D341Med (cell line): ENCODE measurements around the gene RAB11A.

Source experiments
- DNase-seq: peaks from one replicate; pipeline ENCODE4 v3.0.0; 2012; ENCODE audit warnings: low spot score

Gene RAB11A

GRCh38 chr15:65885668-65886218, 16.5 kb downstream of the RAB11A start:
- DNase-seq = peak; percentile 48

- DNase-seq = no peak
Observed at GRCh38 chr15:65887565-65887964, 18.3 kb downstream of the RAB11A start.

- no peak for DNase-seq
Observed at GRCh38 chr15:65888981-65889380, 19.7 kb downstream of the RAB11A start.

- no peak for DNase-seq
Observed at GRCh38 chr15:65893060-65893459, 23.8 kb downstream of the RAB11A start.

DNA sequence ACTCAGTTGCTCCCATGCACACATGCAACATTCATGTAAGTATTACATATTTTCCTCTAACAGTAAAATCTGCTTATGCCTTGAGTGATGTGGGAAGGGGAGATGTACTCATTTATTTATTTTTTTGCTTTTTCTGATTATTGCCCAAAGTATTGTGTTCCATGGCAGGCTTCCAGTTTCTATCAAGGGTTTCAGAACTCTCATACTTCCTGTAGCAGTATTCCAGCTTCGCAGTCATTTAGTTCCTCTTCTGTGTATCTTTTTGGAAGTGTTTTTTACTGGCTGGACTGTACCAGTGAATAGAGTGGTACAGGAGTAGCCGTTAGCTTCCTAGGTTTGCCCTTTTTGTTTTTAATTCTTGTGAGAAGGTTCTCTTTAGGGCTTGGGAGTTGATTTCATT, 26.9 kb downstream of the RAB11A start:
- no peak for DNase-seq

DNA sequence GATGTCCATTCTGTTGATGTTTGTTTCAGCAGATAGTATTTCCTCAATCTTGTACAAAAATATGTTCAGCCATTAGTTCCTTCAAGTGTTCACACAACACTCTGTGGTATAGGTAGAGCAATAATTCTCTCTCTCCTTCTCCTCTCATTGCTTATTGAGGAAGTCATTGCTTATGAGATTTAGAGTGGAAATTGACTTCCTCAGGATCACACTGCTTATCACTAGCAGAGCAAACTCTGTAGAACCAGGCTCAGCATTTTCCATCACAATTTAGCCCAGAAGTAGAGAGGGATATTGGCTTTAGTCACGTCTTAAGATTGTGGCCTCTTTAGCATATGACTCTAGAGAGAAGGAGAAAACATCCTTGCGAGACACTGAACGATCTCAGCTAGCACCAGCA, 31.2 kb downstream of the RAB11A start:
- DNase-seq = no peak

DNA sequence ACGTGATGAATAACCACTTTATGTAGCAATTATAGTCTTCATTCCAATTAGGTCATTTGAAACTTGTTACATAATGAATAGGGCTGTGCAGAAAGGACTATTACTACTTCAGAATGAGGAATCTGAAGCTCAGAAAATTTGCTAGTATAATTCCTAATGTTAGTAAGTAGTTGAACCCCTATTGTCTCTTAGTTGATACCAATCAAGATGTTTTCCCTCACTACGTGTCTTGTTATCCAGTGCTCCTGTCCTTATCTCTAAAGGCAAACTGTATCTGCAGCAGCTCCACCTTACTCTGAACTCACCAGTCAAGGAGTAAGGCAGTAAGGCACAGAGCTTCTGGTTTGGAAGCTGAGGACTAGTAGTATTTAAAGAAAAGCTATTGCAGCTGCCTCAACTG, 32.0 kb downstream of the RAB11A start:
- DNase-seq = no peak

GRCh38 chr15:65901836-65902235, 32.5 kb downstream of the RAB11A start:
- no peak for DNase-seq

DNA sequence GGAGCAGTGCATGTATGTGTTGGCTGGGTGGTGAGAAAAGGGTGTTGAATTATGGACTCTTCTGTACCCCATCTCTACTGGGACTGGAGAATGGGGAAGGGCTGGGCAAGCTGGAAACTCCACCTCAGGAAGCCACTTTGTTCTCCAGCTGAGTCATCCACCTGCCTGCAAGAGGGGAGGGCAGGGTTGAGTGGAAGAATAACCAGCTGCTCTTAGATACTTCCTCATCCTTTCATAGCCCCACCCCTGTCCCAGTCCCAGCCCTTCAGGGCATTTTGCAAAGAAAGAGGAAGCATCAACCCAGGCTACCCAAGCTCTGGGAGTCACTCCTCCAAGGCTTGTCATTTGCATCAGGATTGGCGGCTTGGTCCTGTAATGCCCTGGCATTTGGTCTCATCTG, 33.1 kb downstream of the RAB11A start:
- no peak for DNase-seq

- DNase-seq = no peak
Observed at GRCh38 chr15:65903296-65904073, 34.2 kb downstream of the RAB11A start.

DNA sequence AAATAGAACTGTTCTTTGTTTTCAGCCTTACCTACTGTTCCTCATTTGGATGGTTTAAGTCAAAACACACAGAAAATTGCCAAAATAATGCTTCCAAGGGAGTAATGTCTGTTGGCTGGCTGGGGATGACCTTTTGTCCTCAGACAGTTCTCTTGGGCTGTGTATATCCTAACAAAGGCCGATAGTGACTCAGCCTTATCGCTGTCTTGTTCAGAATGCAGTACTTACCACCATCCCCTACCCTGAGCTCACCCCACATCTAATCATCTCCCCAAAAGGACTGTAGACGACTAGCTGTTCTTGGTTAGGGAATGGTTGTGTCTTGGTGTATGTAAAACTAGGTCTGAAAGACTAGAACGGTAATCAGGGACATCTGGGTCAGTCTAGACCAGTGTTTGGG, 35.0 kb downstream of the RAB11A start:
- DNase-seq = no peak

DNA sequence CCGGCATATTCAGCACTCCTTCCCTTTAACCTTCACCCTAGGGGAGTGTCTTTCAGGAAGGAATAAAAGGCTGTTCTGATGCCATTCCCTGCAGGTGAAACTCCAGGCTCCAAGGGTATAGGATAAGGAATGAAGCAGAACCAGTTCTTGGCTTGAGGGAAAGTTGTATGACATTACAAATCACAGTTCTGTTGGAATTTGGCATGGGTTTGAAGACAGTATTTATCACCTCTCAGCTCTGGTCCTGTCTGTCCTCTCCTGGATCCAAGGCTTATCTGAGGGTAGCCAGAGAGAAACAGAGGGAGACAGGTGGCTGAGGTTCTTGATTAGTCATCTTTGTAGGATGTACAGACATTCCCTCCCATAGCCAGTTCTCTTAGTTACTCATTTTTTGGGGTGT, 37.1 kb downstream of the RAB11A start:
- no peak for DNase-seq

DNA sequence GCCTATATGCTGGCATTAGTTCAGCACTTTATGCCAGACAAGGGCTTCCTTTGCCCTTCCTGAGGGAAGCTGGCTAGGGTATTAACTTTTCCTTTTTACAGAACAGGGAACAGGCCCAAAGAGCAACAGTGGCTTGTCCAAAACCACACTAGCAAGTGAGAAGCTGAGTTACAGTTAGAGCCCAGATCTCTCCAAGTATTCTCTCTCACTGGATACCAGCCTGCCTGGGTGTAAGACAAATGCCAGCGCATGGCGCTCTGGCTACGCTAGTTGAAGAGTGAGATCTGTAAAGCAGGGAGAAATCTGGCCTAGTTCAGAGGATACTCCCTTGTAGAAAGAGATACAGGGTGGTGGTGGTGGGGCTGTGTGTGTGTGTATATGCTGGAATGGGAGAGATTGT, 38.4 kb downstream of the RAB11A start:
- DNase-seq = no peak

DNA sequence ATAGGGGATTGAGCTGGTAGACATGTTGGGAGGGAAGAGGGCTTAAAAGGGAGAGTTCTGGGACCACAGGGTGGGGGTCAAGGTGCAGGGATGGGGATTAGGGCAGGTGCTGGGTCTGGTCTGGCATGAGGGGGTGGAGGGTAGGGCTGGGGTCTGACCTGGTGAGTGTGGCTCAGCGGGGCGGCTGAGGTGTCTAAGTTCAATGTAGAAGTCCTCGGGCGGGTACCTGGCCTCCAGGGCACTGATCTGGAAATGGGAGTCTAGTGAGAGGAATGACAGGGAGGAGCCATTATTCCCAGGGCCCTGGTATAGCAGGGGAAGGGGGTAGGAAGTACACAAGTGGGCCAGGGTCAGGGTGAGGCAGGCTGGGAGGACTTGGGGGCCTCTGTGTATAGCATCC, 39.6 kb downstream of the RAB11A start:
- no peak for DNase-seq

GRCh38 chr15:65909831-65910230, 40.5 kb downstream of the RAB11A start:
- DNase-seq = no peak

GRCh38 chr15:65910341-65910740, 41.0 kb downstream of the RAB11A start:
- no peak for DNase-seq

DNA sequence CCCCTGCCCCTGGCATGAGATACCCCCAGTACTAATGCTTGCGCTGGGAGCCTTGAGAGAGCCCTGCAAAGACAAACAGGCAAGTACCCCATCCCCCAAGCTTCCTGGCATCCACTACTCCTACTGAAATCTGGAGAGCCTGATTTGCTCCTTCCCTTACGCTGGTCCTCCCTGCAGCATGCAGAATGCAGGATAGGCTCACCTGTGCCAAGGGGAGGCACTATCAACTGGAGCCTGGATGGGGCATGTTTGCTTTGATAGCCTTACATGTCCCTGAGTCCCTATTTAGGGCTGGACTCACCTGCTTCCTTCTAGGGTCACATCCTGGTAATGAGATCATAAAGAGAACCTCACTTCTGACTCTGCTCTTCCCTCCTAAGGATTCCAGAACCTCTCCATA, 42.9 kb downstream of the RAB11A start:
- DNase-seq = no peak

DNA sequence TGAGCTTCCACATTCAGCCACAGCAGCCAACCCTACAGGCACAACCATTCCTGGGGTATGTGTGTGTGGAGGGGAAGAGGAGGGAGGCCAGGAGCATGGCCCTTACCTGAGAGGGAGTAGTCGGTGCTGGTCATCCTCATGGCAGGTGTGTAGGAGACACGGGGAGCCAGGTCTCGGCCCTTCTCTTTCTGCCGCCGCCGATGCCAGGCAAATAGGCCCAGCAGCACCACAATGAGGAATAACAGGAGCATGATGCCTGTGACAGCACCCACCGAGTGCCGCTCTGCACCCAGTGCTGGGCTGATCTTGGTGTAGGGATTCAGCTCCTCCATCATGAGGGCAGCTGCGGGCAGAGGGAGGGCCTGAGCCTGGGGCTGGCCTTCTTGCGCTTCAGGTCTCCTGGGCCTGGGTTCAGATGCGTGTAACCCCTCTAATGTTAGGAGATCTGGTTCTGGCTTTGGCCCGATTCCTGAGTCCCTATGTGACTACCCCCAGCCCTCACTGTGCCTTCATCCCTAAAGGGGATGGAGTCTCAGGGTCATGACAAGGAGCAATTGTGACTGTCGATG, 44.4 kb downstream of the RAB11A start:
- DNase-seq = no peak

DNA sequence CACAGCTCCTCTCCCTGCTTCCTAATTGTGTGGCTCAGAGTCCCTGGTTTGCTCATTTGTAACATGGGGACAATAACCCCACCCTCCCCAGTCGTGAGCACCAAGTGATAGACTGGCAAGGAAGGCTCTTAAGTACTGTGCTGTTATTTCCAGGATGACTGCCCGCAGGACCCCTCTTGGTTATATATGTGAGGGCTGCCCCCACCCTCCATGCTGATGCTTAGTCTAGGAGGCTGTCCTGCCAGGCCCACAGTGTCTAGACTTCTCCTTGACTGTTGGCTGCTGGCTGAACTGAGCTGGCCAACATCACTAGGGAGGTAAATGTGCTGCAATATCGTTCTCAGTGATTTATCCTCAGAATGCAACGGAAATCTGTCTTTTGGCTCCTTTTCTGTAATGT, 45.1 kb downstream of the RAB11A start:
- no peak for DNase-seq

- DNase-seq = no peak
Observed at GRCh38 chr15:65914981-65915925, 46.0 kb downstream of the RAB11A start.

DNA sequence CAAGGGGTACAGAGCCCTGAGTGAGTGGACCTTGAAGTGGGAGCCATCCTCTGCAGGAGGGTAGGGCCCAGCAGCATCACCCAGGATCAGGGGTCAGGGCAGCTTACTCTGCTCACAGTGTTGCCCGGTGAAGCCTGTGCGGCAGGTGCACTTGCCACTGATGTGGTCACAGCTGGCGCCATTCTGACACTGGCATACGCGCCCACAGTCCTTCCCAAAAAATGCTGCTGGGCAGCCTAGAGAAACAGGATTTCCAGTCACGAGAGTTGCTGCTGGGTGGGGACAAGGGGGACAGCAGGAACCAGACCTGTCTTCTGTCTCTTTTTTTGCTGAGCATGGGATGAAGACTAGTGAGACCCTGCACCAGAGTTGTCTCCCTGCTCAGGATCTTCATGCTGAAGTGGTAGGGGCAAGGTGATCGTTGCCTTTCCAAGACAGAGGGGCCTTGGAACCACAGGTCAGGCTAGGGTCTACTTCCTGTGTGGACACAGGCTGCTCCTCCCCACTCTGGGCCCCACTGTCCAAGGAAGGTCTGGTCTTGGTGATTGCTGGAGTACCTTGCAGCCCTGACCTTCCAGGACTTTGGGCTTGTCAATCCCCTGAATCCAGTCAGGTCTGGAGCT, 46.9 kb downstream of the RAB11A start:
- no peak for DNase-seq
